Brain microvascular endothelial cell (primary cell): ENCODE measurements around the gene DHDH.
"Not testable (repeated sequence)": the region's sequence is repeated elsewhere in the genome, so short reads cannot be mapped to it uniquely, and the experiment has no call there.

Experiments used
- DNase-seq: peaks from one replicate; pipeline ENCODE4 v3.0.0-alpha.2; 2020
- H3K27ac ChIP-seq: fragments of 250-450 bp; sonication (Bioruptor Pico); 2 replicates; pipeline ENCODE4 v1.5.1; 2020; ENCODE audit warnings: mild to moderate bottlenecking, moderate library complexity
- H3K27me3 ChIP-seq: fragments of 250-450 bp; sonication (Bioruptor Pico); replicated peaks from 2 replicates; pipeline ENCODE4 v1.5.1; 2020; ENCODE audit warnings: mild to moderate bottlenecking
- H3K36me3 ChIP-seq: fragments of 250-450 bp; sonication (Bioruptor Pico); replicated peaks from 2 replicates; pipeline ENCODE4 v1.5.1; 2020; ENCODE audit warnings: mild to moderate bottlenecking
- H3K4me3 ChIP-seq: 2 replicates; pipeline ENCODE4 v1.5.1; 2011; ENCODE audit warnings: low read depth, mild to moderate bottlenecking, control low read depth, low read length, moderate library complexity
- in situ Hi-C: cut with HindIII; loops from 2 replicates; pipeline ENCODE4 v1.10.0; 2017; ENCODE audit warnings: low sequenced_read_pairs, low pct_ligation_motif_present
- TF ChIP-seq, protein P1 (sequence below): IDR thresholded peaks from 2 replicates; pipeline ENCODE4 v1.5.1; 2011; ENCODE audit warnings: low read depth, mild to moderate bottlenecking, moderate library complexity, low read length, control low read depth, inconsistent platforms; ENCODE audit errors: missing control alignments

Gene DHDH

DNA sequence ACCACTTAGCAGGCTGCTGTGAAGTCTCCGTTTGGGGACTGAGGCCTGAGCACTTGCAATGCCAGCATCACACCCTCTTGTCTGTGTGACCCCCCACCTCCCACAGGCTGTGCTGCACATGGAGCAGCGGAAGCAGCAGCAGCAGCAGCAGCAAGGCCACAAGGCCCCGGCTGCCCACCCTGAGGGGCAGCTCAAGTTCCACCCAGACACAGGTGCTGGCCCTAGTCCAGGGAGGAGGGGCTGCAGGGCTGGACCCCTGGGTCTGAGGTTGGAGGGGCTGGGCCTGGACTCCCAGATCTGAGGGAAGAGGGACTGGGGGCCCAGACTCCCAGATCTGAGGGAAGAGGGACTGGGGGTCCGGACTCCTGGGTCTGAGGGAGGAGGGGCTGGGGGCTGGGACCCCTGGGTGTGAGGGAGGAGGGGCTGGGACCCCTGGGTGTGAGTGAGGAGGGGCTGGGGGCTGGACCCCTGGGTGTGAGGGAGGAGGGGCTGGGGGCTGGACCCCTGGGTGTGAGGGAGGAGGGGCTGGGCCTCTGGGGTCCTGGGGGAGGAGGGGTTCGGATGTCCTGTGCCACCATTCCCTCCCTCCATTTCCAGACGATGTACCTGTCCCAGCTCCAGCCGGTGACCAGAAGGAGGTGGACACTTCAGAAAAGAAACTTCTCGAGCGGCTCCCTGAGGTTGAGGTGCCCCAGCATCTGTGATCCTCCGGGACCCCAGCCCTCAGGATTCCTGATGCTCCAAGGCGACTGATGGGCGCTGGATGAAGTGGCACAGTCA, 11.6 kb upstream of the DHDH start:
- no peak overlapping the region for H3K27ac ChIP-seq
- no peak overlapping the region for H3K4me3 ChIP-seq
- TF ChIP-seq, protein P1, sequence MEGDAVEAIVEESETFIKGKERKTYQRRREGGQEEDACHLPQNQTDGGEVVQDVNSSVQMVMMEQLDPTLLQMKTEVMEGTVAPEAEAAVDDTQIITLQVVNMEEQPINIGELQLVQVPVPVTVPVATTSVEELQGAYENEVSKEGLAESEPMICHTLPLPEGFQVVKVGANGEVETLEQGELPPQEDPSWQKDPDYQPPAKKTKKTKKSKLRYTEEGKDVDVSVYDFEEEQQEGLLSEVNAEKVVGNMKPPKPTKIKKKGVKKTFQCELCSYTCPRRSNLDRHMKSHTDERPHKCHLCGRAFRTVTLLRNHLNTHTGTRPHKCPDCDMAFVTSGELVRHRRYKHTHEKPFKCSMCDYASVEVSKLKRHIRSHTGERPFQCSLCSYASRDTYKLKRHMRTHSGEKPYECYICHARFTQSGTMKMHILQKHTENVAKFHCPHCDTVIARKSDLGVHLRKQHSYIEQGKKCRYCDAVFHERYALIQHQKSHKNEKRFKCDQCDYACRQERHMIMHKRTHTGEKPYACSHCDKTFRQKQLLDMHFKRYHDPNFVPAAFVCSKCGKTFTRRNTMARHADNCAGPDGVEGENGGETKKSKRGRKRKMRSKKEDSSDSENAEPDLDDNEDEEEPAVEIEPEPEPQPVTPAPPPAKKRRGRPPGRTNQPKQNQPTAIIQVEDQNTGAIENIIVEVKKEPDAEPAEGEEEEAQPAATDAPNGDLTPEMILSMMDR: no peak
- peaks cover 38% of the 10 kb centered on the region for H3K36me3 ChIP-seq
- no peak for DNase-seq
- no peaks in the 10 kb centered on the region for H3K27me3 ChIP-seq
- in situ Hi-C loops: no loop called here

DNA sequence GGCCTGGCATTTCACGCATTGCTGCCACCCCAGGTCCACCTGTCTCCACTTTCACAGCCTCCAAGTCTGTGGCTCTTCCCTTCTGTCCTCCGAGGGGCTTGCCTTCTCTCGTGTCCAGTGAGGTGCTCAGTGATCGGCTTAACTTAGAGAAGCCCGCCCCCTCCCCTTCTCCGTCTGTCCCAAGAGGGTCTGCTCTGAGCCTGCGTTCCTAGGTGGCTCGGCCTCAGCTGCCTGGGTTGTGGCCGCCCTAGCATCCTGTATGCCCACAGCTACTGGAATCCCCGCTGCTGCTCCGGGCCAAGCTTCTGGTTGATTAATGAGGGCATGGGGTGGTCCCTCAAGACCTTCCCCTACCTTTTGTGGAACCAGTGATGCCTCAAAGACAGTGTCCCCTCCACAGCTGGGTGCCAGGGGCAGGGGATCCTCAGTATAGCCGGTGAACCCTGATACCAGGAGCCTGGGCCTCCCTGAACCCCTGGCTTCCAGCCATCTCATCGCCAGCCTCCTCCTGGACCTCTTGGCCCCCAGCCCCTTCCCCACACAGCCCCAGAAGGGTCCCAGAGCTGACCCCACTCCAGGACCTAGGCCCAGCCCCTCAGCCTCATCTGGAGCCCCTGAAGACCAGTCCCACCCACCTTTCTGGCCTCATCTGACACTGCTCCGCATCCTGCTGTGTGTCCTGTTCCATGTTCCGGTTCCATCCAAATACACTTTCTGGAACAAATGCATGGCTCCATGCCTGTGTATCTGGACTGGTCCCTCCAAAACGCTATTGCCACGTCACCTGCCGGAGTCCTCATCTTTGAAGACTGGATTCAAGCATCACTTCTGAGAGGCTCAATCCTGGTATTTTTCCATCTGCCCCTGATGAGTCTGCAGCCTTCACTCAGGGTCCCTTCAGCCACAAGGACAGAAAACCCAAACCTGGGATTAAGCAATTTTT, 10.7 kb upstream of the DHDH start:
- no peak for DNase-seq
- in situ Hi-C loops: no loop called here

DNA sequence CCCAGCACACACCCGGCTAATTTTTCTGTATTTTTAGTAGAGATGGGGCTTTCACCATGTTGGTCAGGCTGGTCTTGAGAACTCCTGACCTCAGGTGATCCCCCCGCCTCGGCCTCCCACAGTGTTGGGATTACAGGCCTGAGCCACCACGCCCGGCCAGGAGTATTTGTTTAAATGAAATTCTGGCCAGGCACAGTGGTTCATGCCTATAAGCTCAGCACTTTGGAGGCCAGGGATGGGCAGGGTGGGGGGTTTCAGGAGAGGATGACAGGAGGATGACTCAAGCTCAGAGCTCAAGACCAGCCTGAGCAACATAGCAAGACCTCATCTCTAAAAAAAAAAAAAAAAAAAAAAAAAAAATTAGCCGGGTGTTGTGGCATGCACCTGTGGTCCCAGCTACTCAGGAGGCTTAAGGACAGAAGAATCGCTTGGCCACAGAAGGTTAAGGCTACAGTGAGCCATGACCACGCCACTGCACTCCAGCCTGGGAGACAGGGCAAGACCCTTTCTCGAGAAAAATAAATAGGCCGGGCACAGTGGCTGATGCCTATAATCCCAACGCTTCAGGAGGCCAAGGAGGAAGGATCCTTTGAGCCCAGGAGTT, 8.2 kb upstream of the DHDH start:
- H3K27ac ChIP-seq: no peak overlapping the region
- in situ Hi-C loops: no loop called here

More for the DNA sequence above, 10.7 kb upstream of the DHDH start:
- Histone ChIP-seq H3K4me3 (no peak overlapping the region), H3K27ac (no peak overlapping the region), H3K27me3 (no peaks in the 10 kb centered on the region), H3K36me3 (peaks cover 38% of the 10 kb centered on the region)
- TF ChIP-seq, protein P1: no peak

DNA sequence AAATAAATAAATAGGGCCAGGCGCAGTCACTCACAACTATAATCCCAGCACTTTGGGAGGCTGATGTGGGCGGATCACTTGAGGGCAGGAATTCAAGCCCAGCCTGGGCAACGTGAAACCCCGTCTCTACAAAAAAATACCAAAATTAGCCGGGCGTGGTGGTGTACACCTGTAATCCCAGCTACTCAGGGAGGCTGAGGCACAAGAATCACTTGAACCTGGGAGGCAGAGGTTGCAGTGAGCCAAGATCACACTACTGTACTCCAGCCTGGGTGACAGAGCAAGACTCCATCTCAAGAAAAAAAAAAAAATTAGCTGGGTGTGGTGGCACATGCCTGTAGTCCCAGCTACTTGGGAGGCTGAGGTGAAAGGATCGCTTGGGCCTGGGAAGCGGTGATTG, 7.6 kb upstream of the DHDH start:
- H3K36me3 ChIP-seq: peaks cover 16% of the 10 kb centered on the region
- H3K27me3 ChIP-seq, H3K4me3 ChIP-seq, DNase-seq, H3K27ac ChIP-seq, in situ Hi-C loops: not testable (repeated sequence)

More for the DNA sequence above, 8.2 kb upstream of the DHDH start:
- no peak overlapping the region for H3K4me3 ChIP-seq
- peak; percentile 62 for DNase-seq
- H3K36me3 ChIP-seq: peaks cover 21% of the 10 kb centered on the region
- TF ChIP-seq, protein P1: no peak
- no peaks in the 10 kb centered on the region for H3K27me3 ChIP-seq

DNA sequence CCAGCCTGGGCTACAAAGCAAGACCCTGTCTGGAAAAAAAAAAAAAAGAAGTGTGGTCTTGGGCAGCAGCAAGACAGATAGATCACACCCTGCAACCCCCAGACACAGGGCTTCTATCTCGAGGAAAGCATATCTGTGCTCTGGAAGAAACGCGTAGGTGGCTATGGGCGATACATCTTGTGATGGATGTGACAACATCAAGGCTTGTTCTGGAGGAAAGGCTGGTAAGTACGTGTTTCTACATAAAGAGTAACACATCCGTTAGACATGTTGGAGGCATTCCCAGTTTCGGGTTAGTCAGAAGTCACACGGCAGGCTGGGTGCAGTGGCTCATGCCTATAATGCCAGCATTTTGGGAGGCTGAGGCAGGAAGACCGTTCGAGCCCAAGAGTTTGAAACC, 6.6 kb upstream of the DHDH start:
- TF ChIP-seq, protein P1: no peak
- in situ Hi-C loops: no loop called here
- H3K4me3 ChIP-seq: no peak overlapping the region
- DNase-seq: peak; percentile 84
- H3K36me3 ChIP-seq: peaks cover 11% of the 10 kb centered on the region
- no peaks in the 10 kb centered on the region for H3K27me3 ChIP-seq
- H3K27ac ChIP-seq: peak overlapping the region; percentile 43

DNA sequence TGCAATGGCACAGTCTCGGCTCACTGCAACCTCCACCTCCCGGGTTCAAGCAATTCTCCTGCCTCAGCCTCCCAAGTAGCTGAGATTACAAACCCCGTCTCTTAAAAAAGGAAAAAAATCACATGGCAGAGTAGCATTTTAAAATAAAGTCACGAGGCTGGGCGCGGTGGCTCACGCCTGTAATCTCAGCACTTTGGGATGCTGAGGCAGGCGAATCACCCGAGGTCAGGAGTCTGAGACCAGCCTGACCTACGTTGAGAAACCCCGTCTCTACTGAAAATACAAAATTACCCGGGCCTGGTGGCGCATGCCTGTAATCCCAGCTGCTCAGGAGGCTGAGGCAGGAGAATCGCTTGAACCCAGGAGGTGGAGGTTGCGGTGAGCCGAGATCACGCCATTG, 5.8 kb upstream of the DHDH start:
- in situ Hi-C loops, DNase-seq, H3K27me3 ChIP-seq, H3K27ac ChIP-seq, H3K4me3 ChIP-seq, H3K36me3 ChIP-seq: not testable (repeated sequence)
